Neural cell (in vitro differentiated cells): ENCODE results near the gene VAV2. TPM values are rescaled to one million over a fixed set of nuclear protein-coding genes. Genes with fewer than 3 reads are reported as not detected.

ENCODE experiments used
- H2AFZ ChIP-seq: fragments of 200-600, 300-800 bp; sonication (generic), shearing (Covaris generic); 2 replicates; pipeline ENCODE4 v1.6.0; 2014; ENCODE audit warnings: low read depth, mild to moderate bottlenecking, antibody characterized with exemption, low read length, moderate library complexity
- H3F3A ChIP-seq: fragments of 200-600 bp; shearing (Covaris generic); 2 replicates; pipeline ENCODE4 v1.6.1; 2016; ENCODE audit warnings: mild to moderate bottlenecking, moderate library complexity, mixed read lengths, antibody characterized with exemption, low read length; ENCODE audit not compliant: insufficient read depth, poor library complexity, severe bottlenecking
- H3K27ac ChIP-seq: fragments of 200-600, 300-800 bp; sonication (generic), shearing (Covaris generic); 2 replicates; pipeline ENCODE4 v1.5.1; 2014; ENCODE audit warnings: mild to moderate bottlenecking, low read length, moderate library complexity
- H3K27me3 ChIP-seq: fragments of 300-800, 200-600 bp; sonication (generic), shearing (Covaris generic); 2 replicates; pipeline ENCODE4 v1.6.0; 2014; ENCODE audit warnings: mild to moderate bottlenecking, low read depth, low read length, moderate library complexity; ENCODE audit not compliant: insufficient read depth
- H3K36me3 ChIP-seq: fragments of 300-800, 200-600 bp; sonication (generic), shearing (Covaris generic); 2 replicates; pipeline ENCODE4 v1.5.1; 2014; ENCODE audit warnings: mild to moderate bottlenecking, antibody characterized with exemption, low read length, moderate library complexity; ENCODE audit not compliant: insufficient read depth
- H3K4me2 ChIP-seq: fragments of 300-800, 200-600 bp; sonication (generic), shearing (Covaris generic); 2 replicates; pipeline ENCODE4 v1.6.0; 2014; ENCODE audit warnings: mild to moderate bottlenecking, low read length
- H3K4me3 ChIP-seq: fragments of 300-800, 200-600 bp; sonication (generic), shearing (Covaris generic); 2 replicates; pipeline ENCODE4 v1.5.1; 2014; ENCODE audit warnings: mild to moderate bottlenecking, low read length, moderate library complexity
- H3K79me2 ChIP-seq: fragments of 200-600 bp; shearing (Covaris generic); replicated peaks from 2 replicates; pipeline ENCODE4 v1.6.0; 2014; ENCODE audit warnings: mild to moderate bottlenecking, low read length, moderate library complexity; ENCODE audit not compliant: insufficient read depth
- H3K9ac ChIP-seq: fragments of 300-800, 200-600 bp; sonication (generic), shearing (Covaris generic); 2 replicates; pipeline ENCODE4 v1.6.1; 2016; ENCODE audit warnings: mild to moderate bottlenecking, low read length, mixed read lengths
- H3K9me2 ChIP-seq: fragments of 200-600 bp; shearing (Covaris generic); 2 replicates; pipeline ENCODE4 v1.6.1; 2016; ENCODE audit warnings: mild to moderate bottlenecking, low read length, mixed read lengths; ENCODE audit not compliant: insufficient read depth
- H3K9me3 ChIP-seq: fragments of 200-600, 300-800 bp; sonication (generic), shearing (Covaris generic); 2 replicates; pipeline ENCODE4 v1.6.1; 2016; ENCODE audit warnings: mild to moderate bottlenecking, mixed run types, low read length, moderate library complexity, mixed read lengths
- H4K20me1 ChIP-seq: fragments of 200-600 bp; shearing (Covaris generic); 2 replicates; pipeline ENCODE4 v1.6.1; 2016; ENCODE audit warnings: mild to moderate bottlenecking, mixed run types; ENCODE audit not compliant: insufficient read depth
- EP300 ChIP-seq: fragments of 450-650 bp; conservative IDR thresholded peaks from 2 replicates; pipeline ENCODE4 v1.6.1; 2014; ENCODE audit warnings: antibody characterized with exemption, mild to moderate bottlenecking, moderate library complexity; ENCODE audit not compliant: poor library complexity, severe bottlenecking
- EZH2 ChIP-seq: fragments of 200-600, 300-800 bp; shearing (Covaris generic), sonication (generic); IDR thresholded peaks from 2 replicates; pipeline ENCODE4 v1.6.1; 2014; ENCODE audit warnings: antibody characterized with exemption, low read length, borderline replicate concordance, mild to moderate bottlenecking; ENCODE audit not compliant: insufficient read depth, poor library complexity, severe bottlenecking
- MXI1 ChIP-seq: fragments of 450-650 bp; conservative IDR thresholded peaks from 2 replicates; pipeline ENCODE4 v1.6.1; 2014; ENCODE audit warnings: antibody characterized with exemption, mild to moderate bottlenecking; ENCODE audit not compliant: poor library complexity, severe bottlenecking
- POLR2AphosphoS5 ChIP-seq: IDR thresholded peaks from 2 replicates; pipeline ENCODE4 v1.6.1; 2012
- RAD21 ChIP-seq: fragments of 450-650 bp; conservative IDR thresholded peaks from 2 replicates; pipeline ENCODE4 v1.6.1; 2014; ENCODE audit warnings: antibody characterized with exemption, mild to moderate bottlenecking, moderate library complexity
- REST ChIP-seq: IDR thresholded peaks from 2 replicates; pipeline ENCODE4 v1.6.1; 2012; ENCODE audit warnings: borderline replicate concordance
- SMC3 ChIP-seq: fragments of 450-650 bp; conservative IDR thresholded peaks from 2 replicates; pipeline ENCODE4 v1.6.1; 2014; ENCODE audit warnings: antibody characterized with exemption, mild to moderate bottlenecking, moderate library complexity; ENCODE audit not compliant: poor library complexity
- TAF1 ChIP-seq: IDR thresholded peaks from 2 replicates; pipeline ENCODE4 v1.6.1; 2012; ENCODE audit warnings: low read depth
- polyA plus RNA-seq: library from polyadenylated mRNA; depleted of rRNA; stranded (reverse); fragments of >200 nt; gene quantifications from 2 replicates; pipeline ENCODE4 v1.2.3, GENCODE V29; 2014
- TF ChIP-seq, protein P1 (sequence below): fragments of 450-650 bp; IDR thresholded peaks from 2 replicates; pipeline ENCODE4 v1.5.1; 2014; ENCODE audit warnings: antibody characterized with exemption, mild to moderate bottlenecking, moderate library complexity; ENCODE audit not compliant: poor library complexity, severe bottlenecking

VAV2 gene
- polyA plus RNA-seq, 1 donor from 2014 or later: 35.2 TPM

- Histone ChIP-seq H3F3A (no peaks in the 10 kb centered on the region), H4K20me1 (no peaks in the 10 kb centered on the region), H3K27me3 (no peaks in the 10 kb centered on the region), H3K9me2 (no peaks in the 10 kb centered on the region), H3K9ac (no peak overlapping the region), H2AFZ (no peak overlapping the region), H3K27ac (no peak overlapping the region), H3K79me2 (no peaks in the 10 kb centered on the region), H3K4me3 (no peak overlapping the region), H3K4me2 (no peak overlapping the region), H3K36me3 (no peaks in the 10 kb centered on the region), H3K9me3 (no peaks in the 10 kb centered on the region)
- TF ChIP-seq, protein P1, sequence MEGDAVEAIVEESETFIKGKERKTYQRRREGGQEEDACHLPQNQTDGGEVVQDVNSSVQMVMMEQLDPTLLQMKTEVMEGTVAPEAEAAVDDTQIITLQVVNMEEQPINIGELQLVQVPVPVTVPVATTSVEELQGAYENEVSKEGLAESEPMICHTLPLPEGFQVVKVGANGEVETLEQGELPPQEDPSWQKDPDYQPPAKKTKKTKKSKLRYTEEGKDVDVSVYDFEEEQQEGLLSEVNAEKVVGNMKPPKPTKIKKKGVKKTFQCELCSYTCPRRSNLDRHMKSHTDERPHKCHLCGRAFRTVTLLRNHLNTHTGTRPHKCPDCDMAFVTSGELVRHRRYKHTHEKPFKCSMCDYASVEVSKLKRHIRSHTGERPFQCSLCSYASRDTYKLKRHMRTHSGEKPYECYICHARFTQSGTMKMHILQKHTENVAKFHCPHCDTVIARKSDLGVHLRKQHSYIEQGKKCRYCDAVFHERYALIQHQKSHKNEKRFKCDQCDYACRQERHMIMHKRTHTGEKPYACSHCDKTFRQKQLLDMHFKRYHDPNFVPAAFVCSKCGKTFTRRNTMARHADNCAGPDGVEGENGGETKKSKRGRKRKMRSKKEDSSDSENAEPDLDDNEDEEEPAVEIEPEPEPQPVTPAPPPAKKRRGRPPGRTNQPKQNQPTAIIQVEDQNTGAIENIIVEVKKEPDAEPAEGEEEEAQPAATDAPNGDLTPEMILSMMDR: no peak
Measured at GRCh38 chr9:133863257-133863592, 128.9 kb downstream of the VAV2 start.

DNA sequence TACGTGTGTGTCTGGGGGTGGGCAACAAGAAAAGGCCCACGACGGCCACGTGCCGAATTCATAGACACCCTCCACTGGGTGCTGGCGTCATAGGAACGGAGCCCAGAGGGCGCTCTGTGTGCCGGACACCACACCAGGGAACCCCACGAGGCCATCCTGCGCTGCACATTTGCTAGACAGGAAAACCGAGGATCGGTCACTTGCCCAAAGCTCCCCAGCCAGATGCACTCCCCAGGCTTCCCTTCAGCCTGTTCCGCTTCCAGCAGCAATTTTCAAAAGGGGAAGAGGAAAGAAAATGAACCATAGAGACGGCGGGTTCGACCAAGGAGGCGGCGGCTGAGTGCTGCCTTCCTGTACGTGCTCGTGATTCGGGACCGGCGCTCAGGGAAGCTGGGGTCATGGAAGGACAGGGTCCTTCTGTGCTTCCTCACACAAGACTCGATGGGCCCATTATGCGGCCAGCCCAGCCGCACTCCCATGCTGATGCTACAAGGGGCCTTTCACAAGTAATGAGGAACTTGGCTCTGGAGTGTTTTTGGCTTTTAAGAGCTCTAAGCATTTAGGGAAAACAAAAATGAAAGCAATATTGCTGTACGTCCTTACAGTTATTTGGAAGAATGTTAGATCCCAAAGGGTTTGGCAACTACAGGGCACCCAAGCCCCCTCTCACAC is 129.4 kb downstream of the VAV2 start:
- Histone ChIP-seq H3K9me2 (no peaks in the 10 kb centered on the region), H3K79me2 (no peaks in the 10 kb centered on the region), H4K20me1 (no peaks in the 10 kb centered on the region), H2AFZ (no peak overlapping the region), H3F3A (no peaks in the 10 kb centered on the region), H3K36me3 (no peaks in the 10 kb centered on the region), H3K9me3 (no peaks in the 10 kb centered on the region), H3K27ac (no peak overlapping the region), H3K9ac (no peak overlapping the region), H3K4me3 (peak overlapping the region; percentile 20), H3K27me3 (no peaks in the 10 kb centered on the region), H3K4me2 (no peak overlapping the region)
- TF ChIP-seq SMC3 (no peak), MXI1 (no peak), POLR2AphosphoS5 (no peak), TAF1 (no peak), RAD21 (no peak), EP300 (no peak), REST (no peak), EZH2 (no peak)
- TF ChIP-seq, protein P1: no peak
